GM19467 (cell line): ENCODE measurements around the gene SLC22A2.

ENCODE experiments used
- ATAC-seq: cut with Tn5 transposase; IDR thresholded peaks from one replicate; pipeline ENCODE4 v1.9.1; 2021; ENCODE audit warnings: mild to moderate bottlenecking, moderate library complexity; ENCODE audit not compliant: unreplicated experiment

Gene SLC22A2

DNA sequence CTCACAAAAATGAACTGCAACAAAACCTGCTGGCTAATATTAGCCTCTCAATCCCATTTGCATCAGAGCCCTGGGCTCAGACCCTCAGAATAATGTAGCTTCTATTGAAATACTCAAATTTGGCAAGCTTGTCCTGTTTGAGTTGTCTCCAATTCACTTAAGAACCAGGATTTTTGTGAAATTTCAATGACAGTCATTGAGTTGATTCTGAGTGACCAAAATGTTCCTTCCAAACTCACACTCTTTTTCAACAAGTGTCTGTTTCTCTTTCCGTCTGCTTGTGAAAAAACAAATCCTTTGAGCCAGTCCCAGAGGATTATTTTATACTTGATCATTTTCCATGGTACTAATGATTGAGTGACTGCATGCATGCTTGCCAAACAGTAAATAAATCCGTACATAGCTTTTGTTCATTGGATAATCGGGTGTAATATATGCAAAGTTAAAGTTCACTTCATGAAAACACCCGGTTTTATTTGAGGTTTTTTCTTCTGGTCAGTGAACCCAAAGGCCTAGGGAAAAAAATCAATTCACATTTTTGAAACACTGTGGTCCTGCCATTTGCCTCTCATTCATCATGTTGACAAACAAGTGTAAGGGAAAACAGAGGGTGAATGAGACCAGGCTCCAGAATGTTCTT is 16.4 kb upstream of the SLC22A2 start:
- ATAC-seq: no peak

- ATAC-seq: no peak
Observed at GRCh38 chr6:160273750-160274149, 15.1 kb upstream of the SLC22A2 start.

- no peak for ATAC-seq
Observed at GRCh38 chr6:160273196-160273595, 14.6 kb upstream of the SLC22A2 start.

DNA sequence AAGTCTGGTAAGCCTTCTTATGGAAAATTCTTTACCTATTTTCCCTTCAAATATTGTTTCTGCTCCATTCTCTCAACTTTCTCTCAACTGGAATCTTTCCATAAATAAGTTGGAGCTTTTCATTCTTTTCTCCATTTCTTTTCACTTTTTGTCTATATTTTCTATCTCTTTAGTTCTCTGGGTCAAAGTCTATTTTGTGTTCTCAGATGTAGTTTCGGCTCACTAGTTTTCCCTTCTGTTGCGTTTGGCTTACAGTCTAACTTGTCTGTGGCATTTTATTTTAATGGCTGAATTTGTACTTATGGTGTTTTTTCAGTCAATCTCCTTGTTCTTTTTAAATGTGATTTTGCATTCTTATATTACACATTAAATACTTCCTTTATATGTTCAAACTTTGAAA is 14.1 kb upstream of the SLC22A2 start:
- no peak for ATAC-seq

DNA sequence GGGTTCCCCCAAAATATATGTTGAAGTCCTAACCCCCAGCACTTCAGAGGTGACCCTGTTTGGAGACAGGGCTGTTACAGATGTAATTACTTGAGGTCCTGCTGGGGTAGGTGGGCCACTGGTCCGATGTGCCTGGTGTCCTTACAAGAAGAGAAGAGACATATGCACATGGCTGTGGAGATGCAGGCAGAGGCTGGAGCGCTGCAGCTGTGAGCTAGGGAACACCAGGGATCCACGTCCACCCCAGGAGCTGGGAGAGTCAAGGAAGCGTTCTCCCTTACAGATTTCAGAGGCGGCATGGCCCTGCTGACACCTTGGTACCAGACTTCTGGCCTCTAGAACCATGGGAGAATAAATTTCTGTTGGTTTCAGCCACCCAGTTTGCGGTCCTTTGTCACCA is 11.7 kb upstream of the SLC22A2 start:
- ATAC-seq: no peak

DNA sequence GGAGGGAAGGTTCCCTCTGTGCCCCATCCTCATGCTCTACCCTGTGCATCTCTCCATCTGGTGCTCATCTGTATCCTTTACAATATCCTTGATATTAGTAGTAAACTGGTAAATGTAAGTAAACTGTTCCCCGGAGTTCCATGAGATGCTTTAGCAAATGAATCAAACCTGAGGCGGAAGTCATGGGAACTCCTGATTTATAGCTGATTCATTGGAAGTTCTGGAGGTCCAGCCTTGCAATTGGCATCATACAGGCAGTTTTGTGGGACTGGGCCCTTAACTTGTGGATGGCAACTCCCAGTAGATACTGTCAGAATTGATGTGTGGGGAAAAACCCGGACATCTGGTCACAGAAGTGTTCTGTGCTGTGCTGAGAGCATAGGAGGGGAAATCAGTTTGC is 11.2 kb upstream of the SLC22A2 start:
- ATAC-seq: no peak

GRCh38 chr6:160269023-160269521 is 10.5 kb upstream of the SLC22A2 start:
- no peak for ATAC-seq

- no peak for ATAC-seq
Observed at GRCh38 chr6:160267102-160267501, 8.5 kb upstream of the SLC22A2 start.

- peak; percentile 69 for ATAC-seq
Observed at GRCh38 chr6:160265869-160266476, 7.4 kb upstream of the SLC22A2 start.

DNA sequence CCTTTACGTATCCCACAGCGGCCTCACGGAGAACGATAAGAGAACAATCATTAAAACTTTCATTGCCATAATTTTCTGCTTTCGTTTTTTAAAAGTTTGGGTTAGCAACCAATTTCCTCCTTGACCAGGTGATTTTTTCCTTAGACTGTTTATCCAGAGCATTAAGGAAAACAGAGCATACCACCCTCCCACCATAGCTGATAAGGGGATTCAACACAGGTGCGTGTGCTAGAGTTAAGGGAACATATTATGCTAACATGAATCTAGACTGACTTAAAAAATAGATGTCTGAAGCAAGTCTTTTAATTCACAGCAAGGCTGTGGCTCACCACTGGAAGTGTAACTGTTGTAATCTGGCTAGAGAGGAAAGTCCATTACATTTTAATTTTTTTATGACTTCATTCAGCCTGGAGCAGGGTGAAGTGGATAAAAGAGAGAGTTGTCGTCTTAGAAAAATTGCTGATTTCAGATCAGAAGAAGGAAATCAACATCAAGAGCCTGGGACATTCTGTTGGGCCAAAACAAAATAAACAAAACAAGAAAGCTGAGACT is 5.5 kb upstream of the SLC22A2 start:
- ATAC-seq: no peak

DNA sequence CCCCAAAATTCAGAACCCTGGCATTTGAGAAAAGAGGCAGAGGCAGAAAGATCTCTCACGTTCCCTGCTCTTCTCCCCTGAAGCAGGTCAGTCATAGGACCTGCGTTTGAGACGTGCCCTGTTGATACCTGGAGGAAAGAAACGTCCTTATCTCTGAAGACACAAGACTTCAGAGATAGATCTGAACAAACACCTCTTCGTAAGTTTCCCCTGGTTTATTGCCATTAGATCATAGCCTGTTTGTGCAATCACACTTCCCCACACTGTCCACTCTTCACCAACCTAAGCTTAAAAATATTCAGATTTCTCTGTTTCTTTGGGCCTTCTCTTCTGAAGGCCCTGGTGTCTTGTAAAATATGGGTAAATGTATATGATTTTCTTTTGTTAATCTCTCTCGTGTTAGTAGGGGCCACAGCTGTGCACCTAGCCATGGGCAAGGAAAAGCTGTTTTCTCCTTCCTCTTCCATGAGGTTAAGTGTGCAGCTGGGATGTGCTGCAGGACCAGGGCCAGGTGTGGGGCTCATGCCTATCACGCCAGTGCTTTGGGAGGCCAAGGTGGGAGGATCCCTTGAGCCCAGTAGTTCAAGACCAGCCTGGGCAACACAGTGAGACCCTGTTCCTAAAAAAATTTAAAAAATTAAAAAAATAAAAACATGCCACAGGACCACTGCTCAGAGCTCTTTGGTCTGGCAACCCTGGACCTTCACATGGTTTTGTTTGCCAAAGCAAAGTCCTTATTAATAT is 4.7 kb upstream of the SLC22A2 start:
- no peak for ATAC-seq

- no peak for ATAC-seq
Observed at GRCh38 chr6:160261991-160262680, 3.5 kb upstream of the SLC22A2 start.

- peak; percentile 31 for ATAC-seq
Observed at GRCh38 chr6:160260803-160261450, 2.3 kb upstream of the SLC22A2 start.

- peak; percentile 70 for ATAC-seq
Observed at GRCh38 chr6:160260367-160260766, 1.7 kb upstream of the SLC22A2 start.

GRCh38 chr6:160259598-160259997 is 977 bp upstream of the SLC22A2 start:
- ATAC-seq: no peak

DNA sequence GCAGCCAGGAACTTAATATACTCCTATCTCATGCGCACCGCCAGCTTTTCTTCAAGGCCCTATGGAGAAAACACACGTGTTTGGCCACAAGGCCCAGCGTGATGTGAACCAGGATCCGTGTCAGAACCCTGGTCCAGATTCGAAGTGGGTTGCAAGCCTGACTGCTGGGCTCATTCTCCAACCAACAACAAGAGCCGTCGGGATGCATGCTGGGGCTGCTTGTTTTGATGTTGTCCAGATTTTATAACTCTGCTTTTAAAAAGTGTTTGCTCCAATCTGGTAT is 463 bp upstream of the SLC22A2 start:
- ATAC-seq: no peak

DNA sequence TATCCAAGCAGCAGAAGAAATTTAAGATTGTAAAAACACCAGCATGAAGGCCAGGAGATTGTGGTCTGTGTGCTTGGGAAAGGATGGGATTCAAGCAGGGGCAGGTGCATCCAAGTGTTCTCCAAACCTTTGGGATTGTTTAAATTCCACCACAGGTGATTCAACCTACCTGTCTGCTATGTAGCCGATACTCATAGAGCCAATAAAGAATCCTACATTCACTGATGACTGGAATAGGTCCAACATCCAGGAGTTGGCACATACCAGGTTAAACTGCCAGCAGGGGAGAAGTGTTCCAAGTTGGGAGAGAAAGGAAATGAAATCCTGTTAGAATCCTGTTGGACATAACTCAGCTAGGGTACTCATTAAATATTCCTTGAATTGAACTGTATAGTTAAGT is 2.2 kb downstream of the SLC22A2 start:
- ATAC-seq: no peak

DNA sequence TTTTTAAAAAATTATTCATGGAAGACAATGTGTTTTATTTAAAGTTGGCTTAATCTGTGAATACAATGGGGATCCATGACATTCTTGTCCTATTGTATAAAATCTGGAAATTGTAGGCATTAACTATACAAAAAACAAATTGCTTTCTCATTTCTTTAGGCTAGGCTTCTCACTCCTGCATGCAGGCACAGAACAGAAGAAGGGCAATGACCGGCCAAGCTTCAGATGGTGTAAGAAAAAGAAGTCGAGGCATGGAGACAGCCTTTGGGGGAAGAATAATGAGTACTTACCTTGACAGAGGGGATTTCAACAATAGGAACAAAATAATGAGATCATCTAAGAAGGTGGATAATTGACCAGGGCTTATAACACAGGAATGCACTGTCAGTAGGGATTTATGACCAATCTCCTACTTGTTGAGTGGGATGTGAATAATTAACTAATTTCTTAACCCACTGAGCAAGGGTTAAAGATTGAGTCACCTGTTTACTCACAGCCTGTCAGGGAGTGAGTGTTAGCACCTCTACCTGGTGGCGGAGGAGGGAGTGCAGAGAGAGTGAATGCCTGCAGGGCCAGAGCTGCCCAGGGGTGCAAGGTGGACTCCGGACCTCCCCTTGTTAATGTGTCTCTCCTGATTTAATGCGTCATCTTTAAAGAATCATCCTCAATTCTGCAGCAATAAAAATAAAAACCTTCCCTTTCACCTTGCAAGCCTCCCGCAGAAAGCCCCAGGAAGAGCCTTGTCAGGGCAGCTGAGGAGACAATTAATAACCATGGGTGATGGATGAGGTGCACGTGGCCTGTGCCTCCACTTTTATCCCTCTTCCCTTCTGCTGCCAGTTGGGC is 3.9 kb downstream of the SLC22A2 start:
- ATAC-seq: no peak

DNA sequence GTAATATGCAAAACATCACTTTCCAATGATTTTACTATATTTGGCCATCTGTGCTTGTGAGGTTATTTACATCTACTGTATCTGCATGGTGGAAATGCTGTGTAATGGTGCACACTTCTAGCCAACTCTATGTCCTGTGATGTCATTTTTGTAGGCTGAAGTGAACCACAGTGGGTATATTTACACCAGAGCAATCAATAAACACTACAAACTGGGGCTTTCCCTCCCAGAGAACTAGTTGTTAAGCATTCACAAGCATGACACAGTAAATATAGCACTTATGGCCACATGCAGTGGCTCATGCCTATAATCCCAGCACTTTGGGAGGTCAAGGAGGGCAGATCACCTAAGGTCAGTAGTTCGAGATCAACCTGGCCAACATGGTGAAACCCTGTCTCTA is 4.9 kb downstream of the SLC22A2 start:
- no peak for ATAC-seq

- ATAC-seq: no peak
Observed at GRCh38 chr6:160253292-160253691, 5.3 kb downstream of the SLC22A2 start.
